BE2C (cell line): ENCODE results near the gene NPIPB6.

Experiments used
- DNase-seq: peaks from one replicate; pipeline ENCODE4 v3.0.0-alpha.2; 2020
- H3K27me3 ChIP-seq: fragments of 250-450 bp; sonication (Bioruptor Pico); 2 replicates; pipeline ENCODE4 v1.5.1; 2020; ENCODE audit warnings: mild to moderate bottlenecking
- H3K36me3 ChIP-seq: fragments of 250-450 bp; sonication (Bioruptor Pico); 2 replicates; pipeline ENCODE4 v1.5.1; 2020; ENCODE audit warnings: mild to moderate bottlenecking
- H3K4me1 ChIP-seq: fragments of 250-450 bp; sonication (Bioruptor Pico); 2 replicates; pipeline ENCODE4 v1.5.1; 2020
- H3K4me3 ChIP-seq: 2 replicates; pipeline ENCODE4 v1.5.1; 2011; ENCODE audit warnings: low read depth, low read length
- H3K9me3 ChIP-seq: fragments of 250-450 bp; sonication (Bioruptor Pico); 2 replicates; pipeline ENCODE4 v1.5.1; 2020
- CTCF ChIP-seq: IDR thresholded peaks from 2 replicates; pipeline ENCODE4 v1.5.1; 2012; ENCODE audit warnings: mild to moderate bottlenecking, low read depth, low read length

NPIPB6 gene

GRCh38 chr16:28300327-28300726 lies 63.0 kb downstream of the NPIPB6 start:
- TF ChIP-seq CTCF = no peak
- H3K9me3 ChIP-seq = no peaks in the 10 kb centered on the region

GRCh38 chr16:28298511-28298878 lies 64.8 kb downstream of the NPIPB6 start:
- H3K4me1 ChIP-seq = no peaks in the 10 kb centered on the region
- TF ChIP-seq CTCF = no peak
- H3K4me3 ChIP-seq = no peak overlapping the region
- H3K9me3 ChIP-seq = no peaks in the 10 kb centered on the region
- H3K36me3 ChIP-seq = no peaks in the 10 kb centered on the region; the same call in 1 of the 2 replicates
- DNase-seq = no peak
- H3K27me3 ChIP-seq = no peaks in the 10 kb centered on the region

More at GRCh38 chr16:28300327-28300726, 63.0 kb downstream of the NPIPB6 start:
- H3K27me3 ChIP-seq = no peaks in the 10 kb centered on the region
- no peak for DNase-seq
- no peaks in the 10 kb centered on the region for H3K36me3 ChIP-seq
- no peak overlapping the region for H3K4me3 ChIP-seq
- H3K4me1 ChIP-seq = no peaks in the 10 kb centered on the region

DNA sequence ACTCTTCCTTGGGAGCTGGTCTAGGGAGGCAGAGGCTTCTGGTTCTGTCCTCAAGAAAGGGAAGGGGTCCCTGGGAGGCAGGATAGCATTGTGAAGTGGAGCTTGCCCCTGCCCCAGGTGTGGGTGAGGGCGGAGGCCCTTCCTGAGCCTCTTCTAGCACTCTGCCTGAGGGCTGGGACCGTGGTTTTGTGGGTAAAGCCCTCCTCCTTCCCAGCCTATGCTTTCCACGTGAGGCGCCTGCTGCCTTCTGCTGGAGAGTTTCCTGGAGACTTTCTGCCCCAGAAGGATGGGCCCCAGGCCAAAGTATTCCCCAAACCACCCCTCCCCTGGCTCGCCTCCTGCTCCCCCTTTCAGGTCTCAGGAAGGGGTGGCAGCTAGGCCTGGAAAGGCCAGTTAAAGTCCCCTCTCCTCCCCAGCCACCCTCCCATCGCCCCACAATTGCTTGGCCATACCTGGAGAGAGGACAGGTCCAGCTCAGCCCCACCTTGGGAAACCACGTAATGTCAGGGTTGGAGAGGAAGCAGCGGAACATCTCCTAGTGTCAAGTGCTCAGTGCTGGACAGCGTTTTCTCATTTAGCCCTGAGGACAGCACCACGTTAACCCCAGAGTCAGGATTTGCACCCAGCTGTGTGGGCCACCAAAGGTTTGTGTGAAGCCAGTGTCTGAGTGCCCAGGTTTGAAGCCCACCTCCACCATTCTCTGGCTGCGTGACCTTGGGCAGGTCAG lies 65.4 kb downstream of the NPIPB6 start:
- Histone ChIP-seq H3K4me1 (no peaks in the 10 kb centered on the region), H3K36me3 (no peaks in the 10 kb centered on the region; the same call in 1 of the 2 replicates), H3K9me3 (no peaks in the 10 kb centered on the region), H3K27me3 (peaks cover 2% of the 10 kb centered on the region; the same call in 1 of the 2 replicates), H3K4me3 (no peak overlapping the region)
- DNase-seq = no peak
- TF ChIP-seq CTCF = no peak

DNA sequence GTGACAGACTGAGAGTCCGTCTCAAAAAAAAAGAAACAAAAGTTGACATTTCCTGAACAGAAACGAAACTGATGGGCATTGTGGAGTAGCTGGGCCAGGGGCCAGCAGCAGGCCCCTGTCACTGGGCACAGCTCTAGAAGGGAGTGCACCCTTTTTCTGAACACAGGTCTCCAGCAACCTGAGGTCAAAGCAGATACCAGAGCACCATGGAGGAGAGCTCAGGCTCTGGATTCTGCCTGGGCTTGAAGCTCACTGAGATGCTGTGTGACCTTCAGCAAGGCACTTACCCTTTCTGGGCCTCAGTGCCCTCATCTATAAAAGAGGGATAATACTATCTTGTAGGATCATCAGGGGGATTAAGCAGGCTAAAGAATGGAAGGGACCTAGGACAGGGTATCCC lies 66.0 kb downstream of the NPIPB6 start:
- TF ChIP-seq CTCF = no peak
- peaks cover 7% of the 10 kb centered on the region; the same call in 1 of the 2 replicates for H3K27me3 ChIP-seq
- H3K4me3 ChIP-seq = no peak overlapping the region
- H3K9me3 ChIP-seq = no peaks in the 10 kb centered on the region
- no peaks in the 10 kb centered on the region; the same call in 1 of the 2 replicates for H3K36me3 ChIP-seq
- DNase-seq = no peak
- no peaks in the 10 kb centered on the region for H3K4me1 ChIP-seq

DNA sequence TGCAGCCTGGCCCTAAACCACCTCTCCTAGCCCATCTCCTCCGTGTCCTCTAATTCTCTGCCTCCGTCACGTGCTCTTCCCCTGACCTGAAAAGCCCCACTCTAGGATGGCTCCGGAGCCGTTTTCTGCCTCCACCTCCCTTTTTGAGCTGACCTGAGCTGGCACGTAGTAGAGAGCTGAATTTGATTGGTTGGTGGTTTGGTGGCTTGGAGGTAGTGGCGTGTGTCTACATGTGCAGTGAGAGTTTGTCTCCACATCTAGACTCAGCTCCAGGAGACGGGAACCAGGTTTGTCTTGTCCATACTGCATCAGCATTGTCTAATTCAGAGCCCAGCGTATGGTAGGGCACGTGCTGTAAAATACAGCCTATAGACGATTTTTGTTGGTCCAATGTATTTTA lies 68.0 kb downstream of the NPIPB6 start:
- H3K36me3 ChIP-seq = no peaks in the 10 kb centered on the region; the same call in 1 of the 2 replicates
- no peak overlapping the region for H3K4me3 ChIP-seq
- DNase-seq = no peak
- H3K9me3 ChIP-seq = no peaks in the 10 kb centered on the region
- H3K27me3 ChIP-seq = peaks cover 7% of the 10 kb centered on the region; the same call in 1 of the 2 replicates
- peaks cover 4% of the 10 kb centered on the region for H3K4me1 ChIP-seq
- no peak for TF ChIP-seq CTCF

- Histone ChIP-seq H3K4me1 (peaks cover 4% of the 10 kb centered on the region), H3K4me3 (no peak overlapping the region), H3K36me3 (no peaks in the 10 kb centered on the region; the same call in 1 of the 2 replicates), H3K27me3 (peaks cover 7% of the 10 kb centered on the region; the same call in 1 of the 2 replicates), H3K9me3 (no peaks in the 10 kb centered on the region)
- no peak for TF ChIP-seq CTCF
- DNase-seq = no peak
Observed at GRCh38 chr16:28294201-28294600, 69.1 kb downstream of the NPIPB6 start.
